Mesodermal cell (in vitro differentiated cells): Measurements from ENCODE around the gene CLCNKB.
"Not testable (repeated sequence)": the region's sequence is repeated elsewhere in the genome, so short reads cannot be mapped to it uniquely, and the experiment has no call there.

Source experiments
- H3K27ac ChIP-seq: 2 replicates; pipeline ENCODE4 v1.7.0; 2013; ENCODE audit warnings: mild to moderate bottlenecking, low read depth, low read length, moderate library complexity; ENCODE audit not compliant: severe bottlenecking
- H3K36me3 ChIP-seq: 2 replicates; pipeline ENCODE4 v1.7.1; 2013; ENCODE audit warnings: mild to moderate bottlenecking, low read length, moderate library complexity; ENCODE audit not compliant: control insufficient read depth, insufficient read depth
- H3K4me1 ChIP-seq: one replicate; pipeline ENCODE4 v1.7.1; 2013; ENCODE audit warnings: mild to moderate bottlenecking, low read length; ENCODE audit not compliant: insufficient read depth, control insufficient read depth, poor library complexity, severe bottlenecking
- H3K4me3 ChIP-seq: 2 replicates; pipeline ENCODE4 v1.7.0; 2013; ENCODE audit warnings: low read length, control low read depth, mild to moderate bottlenecking; ENCODE audit not compliant: insufficient read depth, poor library complexity, severe bottlenecking; ENCODE audit errors: extremely low read depth
- H3K9me3 ChIP-seq: 2 replicates; pipeline ENCODE4 v1.7.1; 2013; ENCODE audit warnings: mild to moderate bottlenecking, low read length, moderate library complexity; ENCODE audit not compliant: control insufficient read depth
- WGBS, 2 experiments: methylation state at CpG; one replicate each; pipeline ENCODE4 v1.1.5; 2013; ENCODE audit warnings: missing lambda C conversion rate in 2 of 2; ENCODE audit not compliant: insufficient coverage in 2 of 2; 5-methylcytosine and 5-hydroxymethylcytosine counted together

The CLCNKB gene

DNA sequence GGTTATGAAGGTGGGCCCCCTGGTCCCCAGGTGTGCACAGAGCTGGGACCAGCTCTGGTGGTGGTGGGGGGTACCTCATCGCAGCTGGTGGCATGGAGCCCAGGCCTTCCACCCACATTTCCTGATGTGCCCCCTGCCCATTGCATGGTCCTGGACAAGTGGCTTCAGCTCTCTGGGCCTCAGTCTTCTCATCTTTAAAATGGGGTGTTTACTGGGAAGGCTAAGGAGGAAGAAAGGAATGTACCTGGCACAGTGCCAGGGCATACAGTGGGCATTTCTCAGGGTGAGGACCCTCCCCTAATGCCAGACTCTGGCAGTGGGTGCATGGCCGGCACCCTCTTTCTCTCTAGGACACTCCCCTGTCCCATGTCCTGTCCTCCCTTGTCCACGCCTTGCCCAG, 7.5 kb downstream of the CLCNKB start:
- no peaks in the 10 kb centered on the region for H3K9me3 ChIP-seq
- H3K36me3 ChIP-seq: no peaks in the 10 kb centered on the region
- H3K4me1 ChIP-seq: peaks cover 5% of the 10 kb centered on the region
- no peak overlapping the region for H3K4me3 ChIP-seq
- WGBS, 2 experiments: 94 to 100% methylated on average over 2 of the region's 3 CpGs
- no peak overlapping the region for H3K27ac ChIP-seq

GRCh38 chr1:16051949-16052348, 8.4 kb downstream of the CLCNKB start:
- WGBS, 2 experiments: 95 to 100% methylated on average over 4 to 9 of the region's 12 CpGs
- H3K4me1 ChIP-seq, H3K9me3 ChIP-seq, H3K4me3 ChIP-seq, H3K27ac ChIP-seq, H3K36me3 ChIP-seq: not testable (repeated sequence)

DNA sequence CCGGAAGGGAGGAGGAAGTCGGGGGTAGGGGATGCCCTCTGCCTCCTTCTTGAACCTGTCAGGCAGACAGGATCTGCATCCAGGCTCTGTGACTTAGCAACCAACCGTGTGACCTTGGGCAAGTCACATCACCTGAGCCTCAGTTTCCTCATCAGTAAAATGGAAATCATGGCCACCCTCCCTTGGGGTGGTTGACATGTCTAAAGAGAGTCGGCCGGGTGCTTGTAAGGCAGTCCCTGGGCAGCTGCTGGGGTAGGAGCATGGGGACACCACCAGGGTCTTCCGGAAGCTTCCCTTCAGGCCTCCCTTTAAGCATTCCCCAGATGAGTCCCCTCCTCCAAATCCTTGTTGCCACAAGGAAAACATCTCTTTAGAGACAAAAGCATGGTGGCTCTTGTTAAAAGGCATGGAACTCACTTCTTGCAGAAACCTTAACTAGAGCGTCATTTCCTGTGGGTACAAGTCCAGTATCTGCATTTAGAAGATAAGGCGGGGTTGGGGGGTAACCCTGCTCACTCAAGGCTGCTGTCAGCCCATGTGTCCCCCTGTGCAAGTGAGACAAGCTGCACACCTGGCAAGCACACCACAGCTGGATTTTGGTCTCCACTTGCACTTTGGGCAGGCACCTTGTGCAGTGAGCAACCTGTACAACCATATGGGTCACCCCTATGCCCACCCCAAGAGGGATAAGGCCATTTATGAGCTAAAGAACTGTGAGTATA, 10.4 kb downstream of the CLCNKB start:
- Histone ChIP-seq H3K27ac (no peak overlapping the region), H3K36me3 (no peaks in the 10 kb centered on the region), H3K9me3 (no peaks in the 10 kb centered on the region), H3K4me1 (peaks cover 5% of the 10 kb centered on the region), H3K4me3 (no peak overlapping the region)
- WGBS, 2 experiments: 94 to 98% methylated on average over 4 to 5 of the region's 8 CpGs

- Histone ChIP-seq H3K4me3 (no peak overlapping the region), H3K4me1 (peaks cover 3% of the 10 kb centered on the region), H3K9me3 (no peaks in the 10 kb centered on the region), H3K36me3 (no peaks in the 10 kb centered on the region), H3K27ac (no peak overlapping the region)
- WGBS, 2 experiments: 72 to 75% methylated on average over 3 to 5 of the region's 7 CpGs
Measured at GRCh38 chr1:16054598-16055540, 11.3 kb downstream of the CLCNKB start.

DNA sequence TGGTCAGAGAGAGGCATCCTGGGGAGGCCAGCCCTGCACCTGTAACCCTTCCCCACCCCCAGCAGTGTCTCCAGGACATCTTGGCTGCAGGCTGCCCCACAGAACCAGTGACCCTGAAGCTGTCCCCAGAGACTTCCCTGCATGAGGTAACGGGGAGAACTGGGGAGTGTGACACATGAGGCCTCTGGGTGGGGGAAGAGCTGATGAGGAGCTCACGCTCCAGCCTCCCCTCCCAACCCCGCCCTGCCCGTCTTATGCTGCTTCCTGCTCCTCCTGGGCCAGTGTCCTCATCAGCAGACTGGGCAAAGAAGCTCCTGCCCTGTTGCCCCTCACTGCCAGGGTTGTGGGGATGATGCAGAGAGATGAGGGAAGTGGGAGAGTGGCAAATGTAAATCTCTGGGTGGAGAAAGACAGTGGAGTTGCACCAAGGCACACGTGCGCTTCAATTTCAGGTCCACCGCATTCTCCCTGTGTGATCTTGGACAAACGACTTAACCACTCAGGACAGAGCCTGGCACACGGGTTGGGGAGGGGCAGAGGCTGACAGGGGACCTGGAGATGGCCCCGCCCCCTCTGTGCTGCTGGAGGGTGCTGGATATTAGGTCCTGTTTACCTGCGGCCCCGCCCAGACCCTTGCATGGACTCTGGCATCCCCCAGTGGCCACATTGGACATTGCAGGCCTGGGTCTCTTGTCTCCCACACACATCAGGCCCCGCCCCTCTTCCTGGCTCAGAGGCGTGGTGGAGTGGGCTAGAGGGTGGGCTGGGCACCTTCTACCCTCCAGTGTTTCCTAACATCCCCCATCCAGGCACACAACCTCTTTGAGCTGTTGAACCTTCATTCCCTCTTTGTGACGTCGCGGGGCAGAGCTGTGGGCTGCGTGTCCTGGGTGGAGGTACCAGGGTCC, 12.3 kb downstream of the CLCNKB start:
- H3K4me1 ChIP-seq: peaks cover 3% of the 10 kb centered on the region
- no peak overlapping the region for H3K27ac ChIP-seq
- no peaks in the 10 kb centered on the region for H3K9me3 ChIP-seq
- H3K4me3 ChIP-seq: no peak overlapping the region
- whole genome bisulfite sequencing, 2 experiments: 23 to 30% methylated on average over 9 to 11 of the region's 18 CpGs
- H3K36me3 ChIP-seq: no peaks in the 10 kb centered on the region

DNA sequence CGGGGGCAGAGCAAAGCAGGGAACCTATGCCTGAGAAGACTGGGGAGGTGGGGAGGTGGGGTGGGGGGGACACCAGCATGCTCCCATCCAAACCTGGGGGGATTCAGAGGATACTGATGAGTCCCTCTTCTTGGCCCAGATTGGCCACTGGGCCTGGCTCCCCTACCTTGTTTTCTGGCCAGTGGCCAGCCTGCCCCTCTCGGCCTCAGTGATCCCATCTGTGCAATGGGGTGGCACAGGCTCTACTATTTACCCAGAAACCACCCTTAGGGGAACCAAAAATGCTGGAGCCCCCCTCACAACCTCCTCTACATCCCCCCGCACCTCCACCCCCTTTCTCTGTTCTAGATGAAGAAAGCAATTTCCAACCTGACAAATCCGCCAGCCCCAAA, 12.9 kb downstream of the CLCNKB start:
- not testable (repeated sequence) for H3K4me1 ChIP-seq, H3K36me3 ChIP-seq, H3K27ac ChIP-seq, H3K9me3 ChIP-seq, H3K4me3 ChIP-seq
- 88 to 100% methylated on average over 1 of the region's 4 CpGs for WGBS, 2 experiments

GRCh38 chr1:16057314-16057915, 13.8 kb downstream of the CLCNKB start:
- not testable (repeated sequence) for H3K4me3 ChIP-seq, H3K9me3 ChIP-seq, H3K27ac ChIP-seq, H3K4me1 ChIP-seq, H3K36me3 ChIP-seq
- WGBS, 2 experiments: 75% methylated on average over 1 of the region's 7 CpGs; no CpG with 5 or more reads in 1 of the 2 experiments

GRCh38 chr1:16058394-16059120, 15.0 kb downstream of the CLCNKB start:
- H3K4me3 ChIP-seq, H3K36me3 ChIP-seq, H3K9me3 ChIP-seq, H3K27ac ChIP-seq, H3K4me1 ChIP-seq: not testable (repeated sequence)
- WGBS, 2 experiments: no CpG with 5 or more reads among the region's 20 CpGs

GRCh38 chr1:16061266-16061665, 17.7 kb downstream of the CLCNKB start:
- H3K9me3 ChIP-seq: no peaks in the 10 kb centered on the region
- 79 to 100% methylated on average over 3 of the region's 3 CpGs for whole genome bisulfite sequencing, 2 experiments
- no peaks in the 10 kb centered on the region for H3K36me3 ChIP-seq
- H3K27ac ChIP-seq: no peak overlapping the region
- H3K4me1 ChIP-seq: peaks cover 3% of the 10 kb centered on the region
- H3K4me3 ChIP-seq: no peak overlapping the region
